NCI-H526 treated with DMSO at 0.1 percent for 48 hours (cell line): ENCODE measurements around the gene ARHGAP35.
"Not testable (repeated sequence)": the region's sequence is repeated elsewhere in the genome, so short reads cannot be mapped to it uniquely, and the experiment has no call there.

Experiments
- DNase-seq: peaks from one replicate; lab custom pipeline; 2025; lab: John Stamatoyannopoulos, UW

The ARHGAP35 gene

GRCh38 chr19:46844067-46844489 lies 16.7 kb upstream of the ARHGAP35 start:
- no peak for DNase-seq

- DNase-seq = no peak
Measured at GRCh38 chr19:46845959-46846459, 14.8 kb upstream of the ARHGAP35 start.

DNA sequence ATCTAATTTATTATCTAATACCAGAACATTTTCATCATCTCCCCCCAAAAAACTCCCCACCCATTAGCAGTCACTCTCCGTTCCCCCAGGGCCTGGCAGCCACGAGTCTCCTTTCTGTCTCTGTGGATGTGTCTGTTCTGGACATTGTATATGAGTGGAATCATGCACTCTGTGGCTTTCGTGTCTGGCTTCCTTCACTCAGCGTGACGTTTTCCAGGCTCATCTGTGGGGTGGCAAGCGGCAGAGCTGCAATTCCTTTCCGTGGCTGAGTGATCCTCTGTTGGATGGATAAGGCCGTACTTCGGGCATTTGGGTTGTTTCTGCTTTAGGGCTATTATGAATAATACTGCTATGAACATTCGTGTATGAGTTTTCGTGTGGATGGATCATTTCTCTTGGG lies 13.3 kb upstream of the ARHGAP35 start:
- no peak for DNase-seq

- DNase-seq = no peak
Measured at GRCh38 chr19:46848389-46848788, 12.4 kb upstream of the ARHGAP35 start.

GRCh38 chr19:46849610-46850009 lies 11.2 kb upstream of the ARHGAP35 start:
- DNase-seq = no peak

GRCh38 chr19:46850228-46851203 lies 10.3 kb upstream of the ARHGAP35 start, which contains the start of gene AP2S1:
Gene AP2S1 (minus strand): TSS chr19:46850846. CDS start chr19:46850766, 80 bp downstream.
- DNase-seq = peak; percentile 99

- no peak for DNase-seq
Measured at GRCh38 chr19:46852830-46853229, 8.0 kb upstream of the ARHGAP35 start.

- DNase-seq = not testable (repeated sequence)
Measured at GRCh38 chr19:46854698-46855097, 6.1 kb upstream of the ARHGAP35 start.

DNA sequence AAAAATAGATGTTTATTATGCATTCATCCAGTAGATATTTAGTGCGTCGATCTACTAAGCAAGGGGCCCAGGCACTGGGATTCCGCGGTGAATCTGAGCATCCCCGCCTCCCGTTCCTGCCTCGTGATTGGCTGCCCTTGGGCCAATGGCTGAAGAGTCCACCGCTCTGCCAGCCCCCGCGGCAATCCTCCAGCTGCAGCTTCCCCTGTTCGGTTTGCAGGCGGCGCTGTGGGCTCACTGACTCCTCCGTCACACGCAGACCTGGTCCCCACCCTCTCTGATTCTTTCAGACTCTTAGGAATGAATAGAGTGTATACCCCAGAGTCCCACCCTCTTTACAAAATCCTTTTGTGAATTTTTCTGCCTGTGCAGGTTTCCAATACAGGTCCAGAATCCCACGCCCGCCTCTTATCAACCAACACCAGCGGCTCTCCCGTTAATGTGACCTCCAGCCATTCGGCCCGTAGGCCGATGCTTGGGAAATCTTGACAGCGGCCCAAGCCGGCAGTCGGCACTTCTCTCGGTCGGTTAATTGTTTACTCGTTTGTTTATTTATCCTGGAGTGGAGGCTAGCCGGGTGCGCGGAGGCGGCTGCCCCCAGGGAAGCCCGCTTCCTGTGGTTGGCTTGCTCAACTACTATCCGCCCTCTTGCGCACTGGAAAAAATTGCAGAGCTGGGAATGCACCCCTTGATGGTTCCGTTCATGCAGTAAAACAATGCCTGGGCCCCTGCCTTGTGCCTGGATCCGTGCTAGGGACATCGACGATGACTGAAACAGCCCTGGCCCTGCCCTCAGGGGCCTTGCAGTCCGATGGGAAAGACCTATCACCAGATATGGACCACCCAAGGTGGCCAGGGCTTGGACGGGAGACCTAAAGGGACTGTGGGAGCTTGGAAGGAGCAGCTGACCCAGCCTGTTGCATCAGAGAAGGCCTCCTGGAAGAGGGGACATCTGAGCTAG lies 4.5 kb upstream of the ARHGAP35 start:
- peak; percentile 88 for DNase-seq

DNA sequence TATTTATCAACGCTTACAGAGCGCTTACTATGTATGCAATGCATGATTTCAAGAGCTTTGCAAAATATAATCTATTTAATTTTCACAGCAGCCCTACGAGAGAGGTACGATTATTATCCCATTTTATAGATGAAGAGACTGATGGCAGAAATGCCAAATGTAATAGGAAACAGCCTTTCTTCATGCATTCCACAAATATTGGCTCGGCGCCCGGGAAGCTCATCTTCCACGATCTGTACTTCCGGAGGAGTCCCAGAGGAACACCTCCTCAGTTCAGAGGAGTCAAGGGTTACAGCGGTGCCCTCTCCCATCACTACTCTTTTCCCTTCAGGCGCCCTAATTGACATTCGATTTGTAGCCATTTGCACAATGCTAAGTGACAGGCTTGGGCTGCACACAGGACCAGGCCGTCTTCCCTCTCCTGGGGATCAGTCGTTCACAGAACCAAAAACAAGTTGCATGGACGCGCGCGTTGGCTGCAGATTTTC lies 1.1 kb upstream of the ARHGAP35 start:
- DNase-seq = no peak

- DNase-seq = peak; percentile 96
Measured at GRCh38 chr19:46860125-46860845, 512 bp upstream of the ARHGAP35 start.

DNA sequence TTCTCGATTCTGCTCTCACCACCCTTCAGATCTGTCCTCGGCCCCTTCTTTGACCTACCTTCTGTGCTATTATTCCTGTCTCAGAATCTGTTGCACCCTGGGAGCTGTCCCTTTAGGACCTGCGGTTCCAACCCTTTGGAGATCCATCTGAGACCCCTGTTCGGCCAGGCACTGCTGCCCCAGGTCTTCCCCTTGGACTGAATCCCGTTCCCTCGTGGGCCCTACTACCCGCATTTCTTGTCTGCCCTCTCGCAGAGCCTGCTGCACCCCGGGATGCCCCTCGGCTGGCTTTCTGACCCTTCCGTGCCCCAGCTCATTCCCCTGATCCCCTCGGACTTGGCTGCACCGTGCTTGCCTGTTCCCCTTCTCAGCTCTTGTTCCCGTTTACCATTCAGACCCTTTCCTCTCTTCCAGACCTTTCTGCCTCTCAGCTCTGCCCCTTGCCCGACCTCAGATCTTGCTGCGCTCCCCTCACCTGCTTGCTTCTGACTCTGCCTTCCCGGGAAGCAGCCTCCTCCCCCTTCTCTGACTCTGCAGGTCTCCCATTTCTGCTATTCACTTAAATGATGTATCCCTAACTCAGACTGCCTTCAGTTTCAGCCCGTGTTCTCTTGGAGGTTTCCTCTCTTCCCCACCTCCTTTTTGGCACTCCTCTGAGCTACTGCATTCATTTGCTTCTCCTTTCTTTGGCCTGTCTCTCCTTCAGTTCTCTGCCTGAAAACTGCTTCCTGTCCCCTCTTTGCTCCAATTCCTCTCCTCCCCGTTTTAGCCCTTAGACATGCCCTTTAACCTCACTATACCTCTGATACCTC lies 1.1 kb downstream of the ARHGAP35 start:
- peak; percentile 16 for DNase-seq

GRCh38 chr19:46862503-46862834 lies 1.7 kb downstream of the ARHGAP35 start:
- DNase-seq = no peak

DNA sequence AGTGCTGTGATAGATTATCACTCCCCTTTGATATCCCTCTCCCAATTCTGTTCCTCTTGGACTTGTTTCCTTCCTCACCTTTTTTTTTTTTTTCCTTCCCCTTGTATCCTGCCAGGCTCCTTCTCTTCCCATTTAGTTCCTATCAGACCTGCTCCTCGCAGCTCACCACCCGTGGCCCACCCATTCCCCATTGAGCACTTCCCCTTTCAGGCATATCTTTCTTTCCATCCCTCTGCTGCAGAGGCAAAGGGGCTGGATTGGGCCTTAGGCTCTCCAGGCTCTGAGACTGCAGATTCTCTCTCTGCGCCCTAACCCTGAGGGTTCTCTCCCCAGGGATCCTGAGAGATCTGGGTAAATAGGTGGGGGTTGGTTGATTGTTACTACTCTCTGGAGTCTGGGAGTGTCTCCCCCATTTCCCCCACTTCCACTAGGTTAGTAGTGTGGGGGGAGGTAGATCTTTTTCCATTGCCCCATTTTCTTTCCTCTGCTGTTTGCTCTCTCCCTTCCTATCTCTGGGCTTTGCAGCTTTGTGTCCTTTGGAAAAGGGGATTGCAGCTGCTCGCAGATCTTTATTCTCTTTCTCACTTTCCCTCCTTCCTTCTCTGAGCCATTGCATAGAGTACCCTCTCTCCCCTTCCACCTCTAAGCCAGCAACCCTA lies 2.3 kb downstream of the ARHGAP35 start:
- DNase-seq = no peak

DNA sequence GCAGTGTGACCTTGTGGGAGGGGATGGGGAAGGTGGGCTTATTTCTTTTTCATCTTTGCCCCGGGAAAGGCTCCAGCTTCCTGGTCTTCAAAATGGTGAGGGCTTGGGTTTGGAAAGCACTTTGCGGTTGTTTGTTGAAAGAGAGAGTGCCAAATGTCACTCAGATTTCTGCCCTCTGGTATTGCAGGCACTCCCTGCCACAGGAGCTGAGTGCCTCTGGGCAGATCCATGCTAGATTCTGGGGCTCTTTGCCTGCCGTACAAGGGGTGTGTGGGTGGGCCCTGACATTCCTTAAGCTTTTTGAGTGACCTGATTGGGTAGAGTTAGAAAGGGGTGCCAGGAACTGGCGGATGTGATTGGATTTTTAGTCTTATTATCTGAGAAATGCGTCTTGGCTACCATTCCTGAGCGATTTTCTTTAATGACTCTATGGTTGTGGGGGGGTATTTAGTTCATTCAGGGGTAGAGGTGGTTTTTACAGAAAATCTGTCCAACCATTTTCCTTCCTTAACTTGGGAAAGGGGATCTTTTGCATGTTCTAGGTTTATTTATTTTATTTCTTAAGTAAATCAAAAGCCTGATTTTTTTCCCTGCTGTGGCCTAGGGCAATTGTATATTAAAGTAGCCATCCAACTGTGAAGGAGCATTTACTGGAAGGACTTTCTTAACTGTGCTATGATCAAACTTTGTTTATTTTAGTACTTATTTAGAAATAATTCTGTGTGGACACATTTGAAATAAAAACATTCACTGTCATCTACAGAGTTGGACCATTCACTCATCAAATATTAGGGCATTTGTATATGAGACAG lies 3.2 kb downstream of the ARHGAP35 start:
- no peak for DNase-seq

- DNase-seq = no peak
Measured at GRCh38 chr19:46866407-46867136, 5.8 kb downstream of the ARHGAP35 start.

GRCh38 chr19:46867170-46867569 lies 6.4 kb downstream of the ARHGAP35 start:
- DNase-seq = no peak

DNA sequence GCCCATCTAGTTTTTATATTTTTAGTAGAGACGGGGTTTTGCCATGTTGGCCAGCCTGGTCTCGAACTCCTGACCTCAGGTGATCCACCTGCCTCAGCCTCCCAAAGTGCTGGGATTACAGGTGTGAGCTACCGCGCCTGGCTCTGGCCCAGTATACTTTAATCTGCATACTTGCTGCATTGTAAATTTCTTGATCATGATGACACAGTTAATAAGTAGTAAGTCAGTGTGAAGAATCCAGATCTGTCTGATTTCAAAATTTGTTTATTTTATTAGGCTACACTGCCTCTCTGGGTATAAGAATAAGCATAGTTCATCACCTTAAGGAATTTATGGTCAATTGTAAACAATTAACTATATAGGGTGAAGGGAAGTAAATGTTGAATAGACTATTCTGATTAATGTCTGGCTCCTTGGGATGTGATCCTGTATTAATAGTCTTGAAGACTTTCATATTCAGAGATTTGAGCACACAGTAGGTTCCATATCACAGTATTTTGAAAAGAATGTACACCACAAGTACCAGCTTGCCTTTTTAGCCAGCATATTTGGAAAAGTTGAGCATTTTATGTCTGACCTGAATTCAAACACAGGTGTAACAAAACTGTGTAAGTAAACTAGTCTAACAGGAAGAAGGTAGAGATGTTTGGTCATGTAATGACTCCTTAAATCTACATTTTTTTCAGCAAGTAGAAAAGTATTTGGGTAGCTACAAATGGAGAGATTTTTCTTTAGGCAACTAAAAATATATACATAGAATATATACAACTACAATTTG lies 7.4 kb downstream of the ARHGAP35 start:
- no peak for DNase-seq
